ENCODE data around the gene ONECUT1. TPM values are rescaled to one million over a fixed set of nuclear protein-coding genes. Genes with fewer than 3 reads are reported as not detected.

The ONECUT1 gene
- total and polyA plus RNA-seq, 2 donors (not counting 3 experiments of a cell fraction or from before 2014, with no cell fraction given) = not detected

DNA sequence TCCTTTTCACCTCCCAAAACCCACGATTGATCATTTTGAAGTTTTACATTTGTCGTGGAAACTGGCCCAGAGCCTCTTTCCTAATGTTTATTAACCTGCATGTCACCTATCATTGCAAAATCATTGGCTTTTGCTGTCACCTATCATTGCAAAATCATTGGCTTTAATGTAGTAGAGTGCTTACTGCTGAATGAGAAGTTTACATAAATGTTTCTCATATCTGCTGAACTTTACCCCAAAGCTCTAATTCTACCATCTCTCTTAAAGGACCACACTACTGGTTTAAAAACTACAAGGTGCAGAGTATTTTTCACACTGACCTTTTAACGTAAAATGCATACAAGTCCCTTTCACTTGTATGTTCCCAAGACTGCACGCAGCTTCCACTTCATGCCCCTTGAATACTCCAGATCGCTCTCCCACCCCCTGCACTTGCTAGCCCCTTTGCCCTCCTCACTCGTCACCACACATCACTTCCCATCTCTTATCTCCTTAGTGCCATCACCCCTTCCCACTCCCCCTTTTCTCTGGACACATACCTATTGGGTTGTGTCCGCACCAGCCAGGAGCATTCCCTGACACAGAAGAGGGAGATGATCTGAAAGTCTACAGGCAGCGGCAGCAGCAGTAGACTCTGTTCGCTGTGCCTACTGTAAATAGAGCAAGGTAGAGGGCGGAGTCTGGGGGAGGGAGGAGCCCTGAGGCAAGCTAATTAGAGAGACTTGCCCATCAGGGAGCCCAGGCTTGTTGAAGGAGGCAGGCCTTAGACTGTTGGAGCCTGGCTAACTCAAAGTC, 80.8 kb downstream of the ONECUT1 start:
- H3K79me2 ChIP-seq (ENCODE audit: control insufficient read depth, insufficient read depth, low read length) = no peaks in the 10 kb centered on the region
- H3K9ac ChIP-seq (replicated peaks; ENCODE audit: extremely low read depth, insufficient read depth, low read length) = no peak overlapping the region
- DNase-seq (ENCODE audit: low read depth, low spot score) = no peak
- no TSS peak for BruUV-seq (replicated peaks)
- no peaks in the 10 kb centered on the region for H3K9me1 ChIP-seq (replicated peaks; ENCODE audit: control insufficient read depth, extremely low read depth, insufficient read depth, low read length)
- H3K9me3 ChIP-seq (replicated peaks; ENCODE audit: control insufficient read depth, insufficient read depth, low read length) = no peaks in the 10 kb centered on the region
- H2AFZ ChIP-seq (ENCODE audit: low read depth, low read length) = no peak overlapping the region
- no peaks in the 10 kb centered on the region for H4K20me1 ChIP-seq (replicated peaks; ENCODE audit: control insufficient read depth, extremely low read depth, insufficient read depth, low read length)
- dilution Hi-C loops (cut with MboI; ENCODE audit: extremely low pct_ligation_motif_present, low sequenced_read_pairs) (no loop called here), intact Hi-C loops (cut with micrococcal nuclease) (no loop called here)
- no peak for TF ChIP-seq GATA2 (IDR thresholded peaks at IDR 0.05; ENCODE audit: insufficient read depth, insufficient read length, low read depth, low read length)
- TF ChIP-seq EZH2 (IDR thresholded peaks at IDR 0.05; ENCODE audit: borderline replicate concordance, low read depth, low read length, severe bottlenecking) = no peak
- TF ChIP-seq POLR2A (IDR thresholded peaks at IDR 0.05; ENCODE audit: low read depth, low read length) = no peak
- TF ChIP-seq, protein P1, sequence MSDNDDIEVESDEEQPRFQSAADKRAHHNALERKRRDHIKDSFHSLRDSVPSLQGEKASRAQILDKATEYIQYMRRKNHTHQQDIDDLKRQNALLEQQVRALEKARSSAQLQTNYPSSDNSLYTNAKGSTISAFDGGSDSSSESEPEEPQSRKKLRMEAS (IDR thresholded peaks at IDR 0.05; ENCODE audit: insufficient read depth, insufficient read length) = no peak
- TF ChIP-seq POLR2AphosphoS5 (IDR thresholded peaks at IDR 0.05; ENCODE audit: insufficient read depth, low read depth, low read length) = no peak
- TF ChIP-seq JUN (IDR thresholded peaks at IDR 0.05; ENCODE audit: borderline replicate concordance, insufficient read depth, insufficient read length, low read depth) = no peak
- TF ChIP-seq FOS (IDR thresholded peaks at IDR 0.05; ENCODE audit: borderline replicate concordance, insufficient read depth, low read length) = no peak
- no peak for TF ChIP-seq MYC (IDR thresholded peaks at IDR 0.05; ENCODE audit: low read depth, low read length)
- TF ChIP-seq, protein P2, sequence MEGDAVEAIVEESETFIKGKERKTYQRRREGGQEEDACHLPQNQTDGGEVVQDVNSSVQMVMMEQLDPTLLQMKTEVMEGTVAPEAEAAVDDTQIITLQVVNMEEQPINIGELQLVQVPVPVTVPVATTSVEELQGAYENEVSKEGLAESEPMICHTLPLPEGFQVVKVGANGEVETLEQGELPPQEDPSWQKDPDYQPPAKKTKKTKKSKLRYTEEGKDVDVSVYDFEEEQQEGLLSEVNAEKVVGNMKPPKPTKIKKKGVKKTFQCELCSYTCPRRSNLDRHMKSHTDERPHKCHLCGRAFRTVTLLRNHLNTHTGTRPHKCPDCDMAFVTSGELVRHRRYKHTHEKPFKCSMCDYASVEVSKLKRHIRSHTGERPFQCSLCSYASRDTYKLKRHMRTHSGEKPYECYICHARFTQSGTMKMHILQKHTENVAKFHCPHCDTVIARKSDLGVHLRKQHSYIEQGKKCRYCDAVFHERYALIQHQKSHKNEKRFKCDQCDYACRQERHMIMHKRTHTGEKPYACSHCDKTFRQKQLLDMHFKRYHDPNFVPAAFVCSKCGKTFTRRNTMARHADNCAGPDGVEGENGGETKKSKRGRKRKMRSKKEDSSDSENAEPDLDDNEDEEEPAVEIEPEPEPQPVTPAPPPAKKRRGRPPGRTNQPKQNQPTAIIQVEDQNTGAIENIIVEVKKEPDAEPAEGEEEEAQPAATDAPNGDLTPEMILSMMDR (IDR thresholded peaks at IDR 0.05; ENCODE audit: extremely low read depth in 1 of 2, insufficient read depth in 1 of 2, low read depth in 1 of 2, low read length in 2 of 2) = no peak
- POLR2A ChIA-PET = no interaction called here
- peaks cover 5 to 14% of the 10 kb centered on the region in 2 experiments for H3K27me3 ChIP-seq (ENCODE audit: control insufficient read depth in 2 of 2, insufficient read depth in 2 of 2, low read length in 2 of 2)
- no peak for FAIRE-seq
- no peak overlapping the region for H3K4me2 ChIP-seq (ENCODE audit: insufficient read depth, low read length)
- CTCF ChIA-PET = interaction anchor here (1.3 kb wide), 1 partner anchor 26 kb away, joined by 4 read pairs; no protein-coding TSS in a partner anchor
- H3K36me3 ChIP-seq (ENCODE audit: control insufficient read depth in 2 of 2, extremely low read depth in 1 of 2, insufficient read depth in 2 of 2, low read length in 2 of 2) = no peaks in the 10 kb centered on the region
- no peak overlapping the region for H3K4me3 ChIP-seq (replicated peaks in 1 of 3; ENCODE audit: insufficient read depth in 1 of 3, low read depth in 1 of 3, low read length in 3 of 3)
- H3K27ac ChIP-seq (ENCODE audit: insufficient read depth, low read depth, low read length) = no peak overlapping the region
- H3K4me1 ChIP-seq (ENCODE audit: control insufficient read depth, extremely low read depth, insufficient read depth, low read length) = no peaks in the 10 kb centered on the region

Other genes with a start within 250 kb of the ONECUT1 start
- 176 and 191 TPM in 2 replicates for gene ARPP19, start 221.3 kb downstream of the ONECUT1 start, total RNA-seq
- gene ARPP19, start 221.3 kb downstream of the ONECUT1 start, polyA plus RNA-seq = 38.2 and 47.1 TPM in 2 replicates
- 39.1 and 41.1 TPM in 2 replicates for gene ATOSA, start 110.9 kb downstream of the ONECUT1 start, total RNA-seq
- gene ATOSA, start 110.9 kb downstream of the ONECUT1 start, polyA plus RNA-seq = 17.1 and 19.4 TPM in 2 replicates

Measured in endothelial cell of umbilical vein (primary cell).